ENCODE measurements around the gene SRP68.

DNA sequence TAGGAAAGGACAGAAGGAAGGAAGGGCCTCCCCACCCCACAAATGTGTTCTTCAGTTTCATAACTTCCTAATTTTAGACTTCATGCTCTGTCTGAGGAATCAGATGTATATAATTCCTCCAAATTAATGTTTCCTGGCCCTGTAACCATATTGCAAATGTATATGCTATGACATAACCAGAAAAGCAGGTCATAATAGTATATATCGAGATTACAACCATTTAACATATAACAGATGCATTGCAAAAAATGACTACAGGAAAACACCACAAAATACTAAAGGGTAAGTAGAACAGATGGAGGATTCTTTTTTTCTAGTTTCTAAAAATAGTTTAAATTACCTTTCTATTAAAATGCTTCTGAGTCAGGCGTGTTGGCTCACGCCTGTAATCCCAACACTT is 34.4 kb upstream of the SRP68 start:
- TF ChIP-seq JUNB (CRISPR knock-in tag; conservative IDR thresholded peaks at IDR 0.05) (no peak), POLR2A (conservative IDR thresholded peaks at IDR 0.05) (no peak), ZC3H8 (IDR thresholded peaks at IDR 0.05) (no peak), EP300 (IDR thresholded peaks at IDR 0.05; ENCODE audit: low read length) (no peak), HMG20A (CRISPR knock-in tag; conservative IDR thresholded peaks at IDR 0.05) (no peak), RFX5 (IDR thresholded peaks at IDR 0.05; ENCODE audit: low read depth, low read length) (no peak), MAFK (IDR thresholded peaks at IDR 0.05; ENCODE audit: low read length) (no peak), SETDB1 (IDR thresholded peaks at IDR 0.05; ENCODE audit: low read length) (no peak), ZKSCAN8 (CRISPR knock-in tag; IDR thresholded peaks at IDR 0.05) (no peak)
- TF ChIP-seq, protein P1, sequence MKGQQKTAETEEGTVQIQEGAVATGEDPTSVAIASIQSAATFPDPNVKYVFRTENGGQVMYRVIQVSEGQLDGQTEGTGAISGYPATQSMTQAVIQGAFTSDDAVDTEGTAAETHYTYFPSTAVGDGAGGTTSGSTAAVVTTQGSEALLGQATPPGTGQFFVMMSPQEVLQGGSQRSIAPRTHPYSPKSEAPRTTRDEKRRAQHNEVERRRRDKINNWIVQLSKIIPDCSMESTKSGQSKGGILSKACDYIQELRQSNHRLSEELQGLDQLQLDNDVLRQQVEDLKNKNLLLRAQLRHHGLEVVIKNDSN (CRISPR knock-in tag; IDR thresholded peaks at IDR 0.05): no peak
- TF ChIP-seq, protein P2, sequence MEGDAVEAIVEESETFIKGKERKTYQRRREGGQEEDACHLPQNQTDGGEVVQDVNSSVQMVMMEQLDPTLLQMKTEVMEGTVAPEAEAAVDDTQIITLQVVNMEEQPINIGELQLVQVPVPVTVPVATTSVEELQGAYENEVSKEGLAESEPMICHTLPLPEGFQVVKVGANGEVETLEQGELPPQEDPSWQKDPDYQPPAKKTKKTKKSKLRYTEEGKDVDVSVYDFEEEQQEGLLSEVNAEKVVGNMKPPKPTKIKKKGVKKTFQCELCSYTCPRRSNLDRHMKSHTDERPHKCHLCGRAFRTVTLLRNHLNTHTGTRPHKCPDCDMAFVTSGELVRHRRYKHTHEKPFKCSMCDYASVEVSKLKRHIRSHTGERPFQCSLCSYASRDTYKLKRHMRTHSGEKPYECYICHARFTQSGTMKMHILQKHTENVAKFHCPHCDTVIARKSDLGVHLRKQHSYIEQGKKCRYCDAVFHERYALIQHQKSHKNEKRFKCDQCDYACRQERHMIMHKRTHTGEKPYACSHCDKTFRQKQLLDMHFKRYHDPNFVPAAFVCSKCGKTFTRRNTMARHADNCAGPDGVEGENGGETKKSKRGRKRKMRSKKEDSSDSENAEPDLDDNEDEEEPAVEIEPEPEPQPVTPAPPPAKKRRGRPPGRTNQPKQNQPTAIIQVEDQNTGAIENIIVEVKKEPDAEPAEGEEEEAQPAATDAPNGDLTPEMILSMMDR (IDR thresholded peaks at IDR 0.05 in 2 of 3, conservative IDR thresholded peaks at IDR 0.05 in 1 of 3; ENCODE audit: insufficient read depth in 2 of 3, low read depth in 1 of 3, low read length in 3 of 3): no peak
- TF ChIP-seq, protein P3, sequence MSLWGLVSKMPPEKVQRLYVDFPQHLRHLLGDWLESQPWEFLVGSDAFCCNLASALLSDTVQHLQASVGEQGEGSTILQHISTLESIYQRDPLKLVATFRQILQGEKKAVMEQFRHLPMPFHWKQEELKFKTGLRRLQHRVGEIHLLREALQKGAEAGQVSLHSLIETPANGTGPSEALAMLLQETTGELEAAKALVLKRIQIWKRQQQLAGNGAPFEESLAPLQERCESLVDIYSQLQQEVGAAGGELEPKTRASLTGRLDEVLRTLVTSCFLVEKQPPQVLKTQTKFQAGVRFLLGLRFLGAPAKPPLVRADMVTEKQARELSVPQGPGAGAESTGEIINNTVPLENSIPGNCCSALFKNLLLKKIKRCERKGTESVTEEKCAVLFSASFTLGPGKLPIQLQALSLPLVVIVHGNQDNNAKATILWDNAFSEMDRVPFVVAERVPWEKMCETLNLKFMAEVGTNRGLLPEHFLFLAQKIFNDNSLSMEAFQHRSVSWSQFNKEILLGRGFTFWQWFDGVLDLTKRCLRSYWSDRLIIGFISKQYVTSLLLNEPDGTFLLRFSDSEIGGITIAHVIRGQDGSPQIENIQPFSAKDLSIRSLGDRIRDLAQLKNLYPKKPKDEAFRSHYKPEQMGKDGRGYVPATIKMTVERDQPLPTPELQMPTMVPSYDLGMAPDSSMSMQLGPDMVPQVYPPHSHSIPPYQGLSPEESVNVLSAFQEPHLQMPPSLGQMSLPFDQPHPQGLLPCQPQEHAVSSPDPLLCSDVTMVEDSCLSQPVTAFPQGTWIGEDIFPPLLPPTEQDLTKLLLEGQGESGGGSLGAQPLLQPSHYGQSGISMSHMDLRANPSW (CRISPR knock-in tag; IDR thresholded peaks at IDR 0.05): no peak
- TF ChIP-seq, protein P4, sequence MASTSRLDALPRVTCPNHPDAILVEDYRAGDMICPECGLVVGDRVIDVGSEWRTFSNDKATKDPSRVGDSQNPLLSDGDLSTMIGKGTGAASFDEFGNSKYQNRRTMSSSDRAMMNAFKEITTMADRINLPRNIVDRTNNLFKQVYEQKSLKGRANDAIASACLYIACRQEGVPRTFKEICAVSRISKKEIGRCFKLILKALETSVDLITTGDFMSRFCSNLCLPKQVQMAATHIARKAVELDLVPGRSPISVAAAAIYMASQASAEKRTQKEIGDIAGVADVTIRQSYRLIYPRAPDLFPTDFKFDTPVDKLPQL (IDR thresholded peaks at IDR 0.05; ENCODE audit: extremely low read depth, insufficient read length): no peak
- TF ChIP-seq, protein P5, sequence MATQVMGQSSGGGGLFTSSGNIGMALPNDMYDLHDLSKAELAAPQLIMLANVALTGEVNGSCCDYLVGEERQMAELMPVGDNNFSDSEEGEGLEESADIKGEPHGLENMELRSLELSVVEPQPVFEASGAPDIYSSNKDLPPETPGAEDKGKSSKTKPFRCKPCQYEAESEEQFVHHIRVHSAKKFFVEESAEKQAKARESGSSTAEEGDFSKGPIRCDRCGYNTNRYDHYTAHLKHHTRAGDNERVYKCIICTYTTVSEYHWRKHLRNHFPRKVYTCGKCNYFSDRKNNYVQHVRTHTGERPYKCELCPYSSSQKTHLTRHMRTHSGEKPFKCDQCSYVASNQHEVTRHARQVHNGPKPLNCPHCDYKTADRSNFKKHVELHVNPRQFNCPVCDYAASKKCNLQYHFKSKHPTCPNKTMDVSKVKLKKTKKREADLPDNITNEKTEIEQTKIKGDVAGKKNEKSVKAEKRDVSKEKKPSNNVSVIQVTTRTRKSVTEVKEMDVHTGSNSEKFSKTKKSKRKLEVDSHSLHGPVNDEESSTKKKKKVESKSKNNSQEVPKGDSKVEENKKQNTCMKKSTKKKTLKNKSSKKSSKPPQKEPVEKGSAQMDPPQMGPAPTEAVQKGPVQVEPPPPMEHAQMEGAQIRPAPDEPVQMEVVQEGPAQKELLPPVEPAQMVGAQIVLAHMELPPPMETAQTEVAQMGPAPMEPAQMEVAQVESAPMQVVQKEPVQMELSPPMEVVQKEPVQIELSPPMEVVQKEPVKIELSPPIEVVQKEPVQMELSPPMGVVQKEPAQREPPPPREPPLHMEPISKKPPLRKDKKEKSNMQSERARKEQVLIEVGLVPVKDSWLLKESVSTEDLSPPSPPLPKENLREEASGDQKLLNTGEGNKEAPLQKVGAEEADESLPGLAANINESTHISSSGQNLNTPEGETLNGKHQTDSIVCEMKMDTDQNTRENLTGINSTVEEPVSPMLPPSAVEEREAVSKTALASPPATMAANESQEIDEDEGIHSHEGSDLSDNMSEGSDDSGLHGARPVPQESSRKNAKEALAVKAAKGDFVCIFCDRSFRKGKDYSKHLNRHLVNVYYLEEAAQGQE (IDR thresholded peaks at IDR 0.05; ENCODE audit: borderline replicate concordance): no peak
- TF ChIP-seq, protein P5 (CRISPR knock-in tag; IDR thresholded peaks at IDR 0.05; ENCODE audit: low read depth): no peak
